HepG2 (cell line): ENCODE results near the gene TMEM145. TPM values are rescaled to one million over a fixed set of nuclear protein-coding genes. Genes with fewer than 3 reads are reported as not detected.

Experiments used
- EEA1 ChIP-seq: sonication (generic); formaldehyde crosslinking; IDR thresholded peaks from 2 replicates; pipeline ENCODE4 v1.5.1; 2020; ENCODE audit warnings: mild to moderate bottlenecking, missing genetic modification reagents, borderline replicate concordance
- ELF4 ChIP-seq: sonication (generic); formaldehyde crosslinking; IDR thresholded peaks from 2 replicates; pipeline ENCODE4 v1.5.0; 2020; ENCODE audit warnings: missing genetic modification reagents, mild to moderate bottlenecking, moderate library complexity, borderline replicate concordance
- ERF ChIP-seq: IDR thresholded peaks from 2 replicates; pipeline ENCODE4 v1.6.1; 2018; ENCODE audit warnings: missing biosample characterization, missing genetic modification reagents
- ETV6 ChIP-seq: sonication (generic); formaldehyde crosslinking; conservative IDR thresholded peaks from 2 replicates; pipeline ENCODE4 v1.4.0; 2020; ENCODE audit warnings: missing genetic modification reagents
- GTF3A ChIP-seq: sonication (generic); formaldehyde crosslinking; conservative IDR thresholded peaks from 2 replicates; pipeline ENCODE4 v1.4.0; 2020; ENCODE audit warnings: mild to moderate bottlenecking, missing genetic modification reagents
- ISX ChIP-seq: sonication (generic); formaldehyde crosslinking; conservative IDR thresholded peaks from 2 replicates; pipeline ENCODE4 v1.5.0; 2020; ENCODE audit warnings: missing genetic modification reagents
- MTA1 ChIP-seq: sonication (generic); formaldehyde crosslinking; IDR thresholded peaks from 2 replicates; pipeline ENCODE4 v1.4.0; 2020; ENCODE audit warnings: missing genetic modification reagents, mild to moderate bottlenecking, borderline replicate concordance
- MXD1 ChIP-seq: sonication (generic); formaldehyde crosslinking; IDR thresholded peaks from 2 replicates; pipeline ENCODE4 v1.4.0; 2020; ENCODE audit warnings: mild to moderate bottlenecking, missing genetic modification reagents
- MYC ChIP-seq: sonication (generic); formaldehyde crosslinking; IDR thresholded peaks from 2 replicates; pipeline ENCODE4 v1.9.0; 2021; ENCODE audit warnings: missing genetic modification reagents, borderline replicate concordance
- NFYB ChIP-seq: sonication (generic); formaldehyde crosslinking; IDR thresholded peaks from 2 replicates; pipeline ENCODE4 v1.4.0; 2020; ENCODE audit warnings: missing genetic modification reagents
- NR2F6 ChIP-seq, 2 experiments: IDR thresholded peaks; 2 replicates each; pipeline ENCODE4 v1.6.1; 2016; ENCODE audit warnings: antibody characterized with exemption in 1 of 2, mild to moderate bottlenecking in 1 of 2
- TMF1 ChIP-seq: sonication (generic); formaldehyde crosslinking; IDR thresholded peaks from 2 replicates; pipeline ENCODE4 v1.8.1; 2022; ENCODE audit warnings: low read depth, missing genetic modification reagents
- ZBTB3 ChIP-seq: sonication (generic); formaldehyde crosslinking; IDR thresholded peaks from 2 replicates; pipeline ENCODE4 v1.4.0; 2020; ENCODE audit warnings: low read depth, mild to moderate bottlenecking, moderate library complexity, missing genetic modification reagents, borderline replicate concordance
- ZFP82 ChIP-seq: sonication (generic); formaldehyde crosslinking; IDR thresholded peaks from 2 replicates; pipeline ENCODE4 v1.5.1; 2020; ENCODE audit warnings: mild to moderate bottlenecking, missing genetic modification reagents, borderline replicate concordance
- ZNF138 ChIP-seq: sonication (generic); formaldehyde crosslinking; IDR thresholded peaks from 2 replicates; pipeline ENCODE4 v1.5.0; 2020; ENCODE audit warnings: mild to moderate bottlenecking, low read depth, missing genetic modification reagents
- ZNF224 ChIP-seq: sonication (generic); formaldehyde crosslinking; IDR thresholded peaks from 2 replicates; pipeline ENCODE4 v1.5.0; 2020; ENCODE audit warnings: mild to moderate bottlenecking, missing genetic modification reagents
- ZNF431 ChIP-seq: sonication (generic); formaldehyde crosslinking; IDR thresholded peaks from 2 replicates; pipeline ENCODE4 v1.9.0; 2022; ENCODE audit warnings: missing genetic modification reagents, low read depth, mild to moderate bottlenecking, borderline replicate concordance
- ZNF446 ChIP-seq: sonication (generic); formaldehyde crosslinking; IDR thresholded peaks from 2 replicates; pipeline ENCODE4 v1.5.0; 2020; ENCODE audit warnings: mild to moderate bottlenecking, missing genetic modification reagents
- ZNF468 ChIP-seq: sonication (generic); formaldehyde crosslinking; IDR thresholded peaks from 2 replicates; pipeline ENCODE4 v1.8.0; 2022; ENCODE audit warnings: mild to moderate bottlenecking, moderate library complexity, missing genetic modification reagents
- ZNF713 ChIP-seq: sonication (generic); formaldehyde crosslinking; IDR thresholded peaks from 2 replicates; pipeline ENCODE4 v1.4.0; 2020; ENCODE audit warnings: mild to moderate bottlenecking, missing genetic modification reagents
- polyA plus RNA-seq, 8 experiments: library from polyadenylated mRNA; depleted of rRNA in 3 of 8; stranded (reverse) in 7 of 8; unstranded in 1 of 8; fragments of >200 nt; fragmentation: Illumina TruSeq in 4 of 8; extraction: Trizol in 4 of 8; gene quantifications; 2 replicates each; pipeline versions ENCODE4 v1.2.1 to v1.2.3, GENCODE V29; 2011 to 2016; ENCODE audit warnings: low read depth in 4 of 8, missing spikeins in 1 of 8, mixed read lengths in 1 of 8; ENCODE audit not compliant: insufficient read depth in 1 of 8
- total RNA-seq, 5 experiments: library from RNA; depleted of rRNA; stranded (reverse); fragments of >200 nt; fragmentation: Illumina TruSeq; extraction: Trizol; gene quantifications; 2 replicates each; pipeline ENCODE4 v1.2.3, GENCODE V29; 2016; ENCODE audit warnings: low read depth in 1 of 5
- TF ChIP-seq, protein P1 (sequence below): sonication (generic); formaldehyde crosslinking; IDR thresholded peaks from 2 replicates; pipeline ENCODE4 v1.4.0; 2020; ENCODE audit warnings: missing genetic modification reagents
- TF ChIP-seq, protein P2 (sequence below): sonication (generic); formaldehyde crosslinking; IDR thresholded peaks from 2 replicates; pipeline ENCODE4 v1.4.0; 2020; ENCODE audit warnings: missing genetic modification reagents

The TMEM145 gene
- total and polyA plus RNA-seq, 2 of the 13 experiments (the other 11 are each of a cell fraction or from before 2014, with no cell fraction given): 0.07 to 5.1 TPM

DNA sequence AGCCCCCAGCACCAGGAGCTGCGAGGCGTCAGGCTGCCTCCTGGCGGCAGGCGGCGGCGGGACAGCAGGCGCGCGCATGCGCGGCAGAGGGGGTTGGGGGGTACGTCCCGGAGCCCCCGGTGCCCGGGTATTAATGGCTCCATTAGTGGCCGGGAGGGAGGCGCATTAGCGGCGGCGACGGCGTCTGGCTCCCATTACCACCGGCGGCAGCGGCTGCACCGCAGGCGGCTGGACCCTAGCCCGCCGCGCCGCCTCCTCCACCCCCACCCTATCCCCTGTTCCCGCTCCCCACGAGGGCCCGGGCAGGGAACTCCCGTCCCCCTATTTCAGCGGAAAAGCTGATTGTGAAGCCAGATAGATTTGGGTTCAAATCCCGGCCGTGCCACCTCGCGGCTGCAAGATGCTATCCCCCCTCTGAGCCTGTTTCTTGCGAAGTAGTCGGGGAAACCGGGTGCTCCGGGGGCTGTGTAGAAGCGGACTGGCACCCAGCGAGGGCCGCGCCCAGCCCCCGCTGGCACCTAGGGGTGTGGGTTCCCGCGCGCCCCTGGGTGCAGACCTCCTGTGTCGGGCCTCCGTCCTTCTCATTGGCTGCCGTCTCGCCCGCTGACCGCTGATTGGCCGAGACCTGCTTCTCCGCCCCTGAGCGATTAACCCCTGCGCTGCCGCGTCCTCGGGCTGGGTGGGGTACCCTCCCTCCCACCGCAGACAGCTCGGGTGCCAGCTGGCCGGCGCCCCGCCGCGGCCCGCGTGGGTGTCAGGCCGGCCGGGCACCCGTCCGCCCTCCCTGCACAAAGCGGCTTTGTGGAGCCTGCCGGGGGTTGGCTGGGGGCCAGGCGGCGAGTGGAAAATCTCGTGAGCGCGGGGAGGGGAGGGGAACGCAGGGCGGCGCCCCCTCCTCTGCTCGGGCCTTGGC, 33.0 kb upstream of the TMEM145 start (continued):
- TF ChIP-seq NFYB (CRISPR knock-in tag) (peak; percentile 96), ERF (CRISPR knock-in tag) (no peak), ZNF431 (CRISPR knock-in tag) (no peak), ISX (CRISPR knock-in tag) (0 out of 2 replicates have a peak, but pooled peaks have one; percentile 50), ZNF446 (CRISPR knock-in tag) (0 out of 2 replicates have a peak, but pooled peaks have one; percentile 34), MTA1 (CRISPR knock-in tag) (peak; percentile 77; the same call in 1 of the 2 replicates), ZNF138 (CRISPR knock-in tag) (no peak), ETV6 (CRISPR knock-in tag) (0 out of 2 replicates have a peak, but pooled peaks have one; percentile 39), NR2F6 (IDR thresholded peaks at IDR 0.05) (no peak), NR2F6 (CRISPR knock-in tag; IDR thresholded peaks at IDR 0.05) (no peak), ZNF468 (CRISPR knock-in tag) (no peak), ZBTB3 (CRISPR knock-in tag) (no peak), ZNF713 (CRISPR knock-in tag) (no peak), ZNF224 (CRISPR knock-in tag) (no peak), ZFP82 (CRISPR knock-in tag) (peak; percentile 87; the same call in 1 of the 2 replicates), EEA1 (CRISPR knock-in tag) (no peak), ELF4 (CRISPR knock-in tag) (no peak), GTF3A (CRISPR knock-in tag) (no peak), MXD1 (CRISPR knock-in tag) (peak; percentile 93), MYC (peak; percentile 24; the same call in 1 of the 2 replicates), TMF1 (CRISPR knock-in tag) (peak; percentile 55; the same call in 1 of the 2 replicates)
- TF ChIP-seq, protein P1, sequence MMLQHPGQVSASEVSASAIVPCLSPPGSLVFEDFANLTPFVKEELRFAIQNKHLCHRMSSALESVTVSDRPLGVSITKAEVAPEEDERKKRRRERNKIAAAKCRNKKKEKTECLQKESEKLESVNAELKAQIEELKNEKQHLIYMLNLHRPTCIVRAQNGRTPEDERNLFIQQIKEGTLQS: peak; percentile 25; the same call in 1 of the 2 replicates
- TF ChIP-seq, protein P2, sequence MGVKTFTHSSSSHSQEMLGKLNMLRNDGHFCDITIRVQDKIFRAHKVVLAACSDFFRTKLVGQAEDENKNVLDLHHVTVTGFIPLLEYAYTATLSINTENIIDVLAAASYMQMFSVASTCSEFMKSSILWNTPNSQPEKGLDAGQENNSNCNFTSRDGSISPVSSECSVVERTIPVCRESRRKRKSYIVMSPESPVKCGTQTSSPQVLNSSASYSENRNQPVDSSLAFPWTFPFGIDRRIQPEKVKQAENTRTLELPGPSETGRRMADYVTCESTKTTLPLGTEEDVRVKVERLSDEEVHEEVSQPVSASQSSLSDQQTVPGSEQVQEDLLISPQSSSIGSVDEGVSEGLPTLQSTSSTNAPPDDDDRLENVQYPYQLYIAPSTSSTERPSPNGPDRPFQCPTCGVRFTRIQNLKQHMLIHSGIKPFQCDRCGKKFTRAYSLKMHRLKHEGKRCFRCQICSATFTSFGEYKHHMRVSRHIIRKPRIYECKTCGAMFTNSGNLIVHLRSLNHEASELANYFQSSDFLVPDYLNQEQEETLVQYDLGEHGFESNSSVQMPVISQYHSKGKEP (CRISPR knock-in tag): no peak
